Esophagus muscularis mucosa (tissue), 4 donors: ENCODE measurements around the gene GADD45G. TPM values are rescaled to one million over a fixed set of nuclear protein-coding genes. Genes with fewer than 3 reads are reported as not detected.

Source experiments
- DNase-seq: peaks from one replicate; pipeline ENCODE4 v3.0.0-alpha.2; 2017; ENCODE audit errors: extremely low spot score
- H3K27ac ChIP-seq, 4 donors: fragments of 200-600 bp; sonication (generic); replicated peaks in 1 of 4; 1 replicate in 3 of 4; 2 replicates in 1 of 4; pipeline ENCODE4 v1.5.1; 2016 to 2019; ENCODE audit warnings: mild to moderate bottlenecking in 1 of 4
- H3K27me3 ChIP-seq, 4 donors: fragments of 200-600 bp; sonication (generic); one replicate each; pipeline versions ENCODE4 v1.5.1 to v1.6.0; 2016 to 2019
- H3K36me3 ChIP-seq, 4 donors: fragments of 200-600 bp; sonication (generic); one replicate each; pipeline ENCODE4 v1.5.1; 2016 to 2019
- H3K4me1 ChIP-seq, 4 donors: fragments of 200-600 bp; sonication (generic); one replicate each; pipeline ENCODE4 v1.5.1; 2016 to 2019
- H3K4me3 ChIP-seq, 4 donors: fragments of 200-600 bp; sonication (generic); 1 replicate in 2 of 4; 2 replicates in 2 of 4; pipeline ENCODE4 v1.5.1; 2016 to 2019; ENCODE audit warnings: mild to moderate bottlenecking in 4 of 4, moderate library complexity in 1 of 4
- H3K9me3 ChIP-seq, 4 donors: fragments of 200-600 bp; sonication (generic); 1 replicate in 3 of 4; 2 replicates in 1 of 4; pipeline ENCODE4 v1.5.1; 2016 to 2019
- EP300 ChIP-seq: sonication (generic); formaldehyde crosslinking; IDR thresholded peaks from one replicate; pipeline ENCODE4 v1.6.1; 2017; ENCODE audit warnings: antibody characterized with exemption
- POLR2A ChIP-seq: fragments of 450-650 bp; IDR thresholded peaks from one replicate; pipeline ENCODE4 v1.6.1; 2017; ENCODE audit warnings: antibody characterized with exemption, moderate library complexity, mild to moderate bottlenecking, low read depth
- POLR2AphosphoS5 ChIP-seq, 2 donors: sonication (generic); formaldehyde crosslinking; IDR thresholded peaks; one replicate each; pipeline ENCODE4 v1.6.1; 2017; ENCODE audit warnings: antibody characterized with exemption in 2 of 2
- WGBS: methylation state at CpG from one replicate; pipeline ENCODE4 v1.1.5; 2018; 5-methylcytosine and 5-hydroxymethylcytosine counted together
- intact Hi-C: fragments of 100-400 bp; cut with DNase I; formaldehyde crosslinking; loops from one replicate; pipeline ENCODE4 v1.15.1; 2023
- total RNA-seq, 4 donors: library from RNA; depleted of rRNA; stranded (reverse); fragments of >200 nt; gene quantifications; one replicate each; pipeline versions ENCODE4 v1.1.0 to v1.2.1, GENCODE V29; 2016
- TF ChIP-seq, protein P1 (sequence below), 3 experiments: fragments of 200-600 bp in 2 of 3; fragments of 450-650 bp in 1 of 3; sonication (generic) in 2 of 3; IDR thresholded peaks; one replicate each; pipeline ENCODE4 v1.5.1; 2017 to 2019; ENCODE audit warnings: antibody characterized with exemption in 3 of 3, mild to moderate bottlenecking in 2 of 3, moderate library complexity in 1 of 3

The GADD45G gene
- total RNA-seq, 4 donors from 2014 or later, result 44.0 to 136 (median 103) TPM

DNA sequence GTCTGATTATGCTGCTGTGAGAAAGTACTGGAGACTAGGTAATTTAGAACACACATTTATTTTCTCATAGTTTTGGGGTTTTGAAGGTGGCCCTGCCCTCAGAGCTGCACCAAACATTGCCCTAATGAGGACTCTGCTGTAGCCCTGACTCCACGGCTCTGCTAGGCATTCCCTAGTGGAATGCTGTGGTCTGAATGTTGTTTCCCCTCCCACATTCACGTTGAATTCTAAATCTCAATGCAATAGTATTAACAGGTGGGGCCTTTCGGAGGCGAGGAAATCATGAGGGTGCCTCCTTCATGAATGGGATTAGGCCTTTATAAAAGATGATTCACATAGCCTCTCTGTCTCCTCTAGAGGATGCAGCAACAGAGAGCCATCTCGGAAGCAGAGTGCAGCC is 25.7 kb downstream of the GADD45G start:
- Histone ChIP-seq H3K36me3 (no peaks in the 10 kb centered on the region), H3K9me3 (no peaks in the 10 kb centered on the region), H3K4me1 (peaks cover 17 to 51% (median 43%) of the 10 kb centered on the region in 4 donors), H3K27me3 (no peaks in the 10 kb centered on the region), H3K4me3 (no peak overlapping the region), H3K27ac (no peak overlapping the region)
- TF ChIP-seq POLR2AphosphoS5 (IDR thresholded peaks at IDR 0.05), result no peak
- TF ChIP-seq, protein P1, sequence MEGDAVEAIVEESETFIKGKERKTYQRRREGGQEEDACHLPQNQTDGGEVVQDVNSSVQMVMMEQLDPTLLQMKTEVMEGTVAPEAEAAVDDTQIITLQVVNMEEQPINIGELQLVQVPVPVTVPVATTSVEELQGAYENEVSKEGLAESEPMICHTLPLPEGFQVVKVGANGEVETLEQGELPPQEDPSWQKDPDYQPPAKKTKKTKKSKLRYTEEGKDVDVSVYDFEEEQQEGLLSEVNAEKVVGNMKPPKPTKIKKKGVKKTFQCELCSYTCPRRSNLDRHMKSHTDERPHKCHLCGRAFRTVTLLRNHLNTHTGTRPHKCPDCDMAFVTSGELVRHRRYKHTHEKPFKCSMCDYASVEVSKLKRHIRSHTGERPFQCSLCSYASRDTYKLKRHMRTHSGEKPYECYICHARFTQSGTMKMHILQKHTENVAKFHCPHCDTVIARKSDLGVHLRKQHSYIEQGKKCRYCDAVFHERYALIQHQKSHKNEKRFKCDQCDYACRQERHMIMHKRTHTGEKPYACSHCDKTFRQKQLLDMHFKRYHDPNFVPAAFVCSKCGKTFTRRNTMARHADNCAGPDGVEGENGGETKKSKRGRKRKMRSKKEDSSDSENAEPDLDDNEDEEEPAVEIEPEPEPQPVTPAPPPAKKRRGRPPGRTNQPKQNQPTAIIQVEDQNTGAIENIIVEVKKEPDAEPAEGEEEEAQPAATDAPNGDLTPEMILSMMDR (IDR thresholded peaks at IDR 0.05), result no peak
- TF ChIP-seq EP300, result no peak
- TF ChIP-seq POLR2A, result no peak
- DNase-seq, result no peak
- intact Hi-C loops, result loop anchor here (5.0 kb wide), 1 partner anchor 102 kb away; no protein-coding TSS in a partner anchor
- WGBS, result 93% methylated on average over 5 of the region's 5 CpGs

DNA sequence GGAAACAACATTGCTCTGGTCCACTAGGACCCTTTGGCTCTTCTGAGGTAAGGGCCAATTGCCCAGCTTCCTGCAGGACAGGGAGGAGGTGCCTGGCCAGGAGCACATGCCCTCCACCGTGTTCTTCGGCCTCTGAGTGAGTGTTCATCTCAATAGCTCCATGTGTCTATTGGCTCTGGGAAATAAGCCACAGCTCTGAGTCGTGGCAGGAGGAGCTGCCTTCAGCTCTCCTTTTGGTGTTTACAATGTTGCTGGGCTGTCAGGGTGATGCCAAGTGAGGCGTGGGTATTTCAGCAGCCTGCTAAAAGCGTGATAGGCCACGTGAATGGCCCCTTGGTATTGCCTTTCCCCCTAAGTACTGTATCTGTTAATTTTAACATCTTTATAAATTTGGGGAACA is 26.6 kb downstream of the GADD45G start:
- no peaks in the 10 kb centered on the region for H3K36me3 ChIP-seq
- peaks cover 21 to 47% (median 38%) of the 10 kb centered on the region in 4 donors for H3K4me1 ChIP-seq
- TF ChIP-seq POLR2AphosphoS5 (IDR thresholded peaks at IDR 0.05) (peak in 1 of 2 donors; percentile 24), POLR2A (no peak)
- DNase-seq, result no peak
- no peaks in the 10 kb centered on the region for H3K9me3 ChIP-seq
- H3K4me3 ChIP-seq, result no peak overlapping the region
- H3K27me3 ChIP-seq, result no peaks in the 10 kb centered on the region
- peak overlapping the region in 2 of 4 donors; percentile 15 to 40 for H3K27ac ChIP-seq
- 67% methylated on average over 6 of the region's 6 CpGs for WGBS
- intact Hi-C loops, result loop anchor here (5.0 kb wide), 1 partner anchor 101 kb away; no protein-coding TSS in a partner anchor

DNA sequence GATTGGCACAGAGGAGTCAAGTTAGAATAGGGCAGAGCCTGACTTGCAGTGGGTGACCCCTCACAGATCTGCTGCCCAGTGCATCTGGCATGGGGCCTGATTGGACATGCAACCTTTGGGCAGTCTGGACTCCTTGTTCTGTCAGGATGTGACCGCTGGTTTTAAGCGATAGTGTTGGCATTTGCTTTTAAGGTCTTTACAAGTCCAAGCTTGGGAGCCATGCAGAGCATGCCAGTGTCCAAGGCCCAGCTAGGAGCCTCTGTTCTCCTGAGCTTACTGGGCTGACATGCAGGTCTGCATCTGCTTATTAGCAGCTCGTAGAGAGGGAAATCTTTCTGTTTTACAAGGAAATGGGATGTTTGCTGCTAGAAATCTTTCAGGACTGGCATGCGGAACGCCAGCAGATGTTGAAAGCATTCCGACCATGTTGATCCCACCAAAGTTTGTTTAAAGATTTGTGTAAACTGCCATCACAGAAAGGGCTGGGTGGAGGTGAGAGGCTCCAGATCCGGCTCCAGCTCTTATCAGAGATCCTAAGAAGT is 27.5 kb downstream of the GADD45G start:
- Histone ChIP-seq H3K4me1 (peaks cover 18 to 42% (median 36%) of the 10 kb centered on the region in 4 donors), H3K27ac (no peak overlapping the region), H3K36me3 (no peaks in the 10 kb centered on the region), H3K4me3 (no peak overlapping the region), H3K27me3 (no peaks in the 10 kb centered on the region), H3K9me3 (no peaks in the 10 kb centered on the region)
- no peak for TF ChIP-seq EP300
- TF ChIP-seq, protein P1 (IDR thresholded peaks at IDR 0.05), result no peak
- 94% methylated on average over 5 of the region's 7 CpGs for WGBS
- intact Hi-C loops, result loop anchor here (5.0 kb wide), 1 partner anchor 100 kb away; no protein-coding TSS in a partner anchor
- DNase-seq, result no peak

DNA sequence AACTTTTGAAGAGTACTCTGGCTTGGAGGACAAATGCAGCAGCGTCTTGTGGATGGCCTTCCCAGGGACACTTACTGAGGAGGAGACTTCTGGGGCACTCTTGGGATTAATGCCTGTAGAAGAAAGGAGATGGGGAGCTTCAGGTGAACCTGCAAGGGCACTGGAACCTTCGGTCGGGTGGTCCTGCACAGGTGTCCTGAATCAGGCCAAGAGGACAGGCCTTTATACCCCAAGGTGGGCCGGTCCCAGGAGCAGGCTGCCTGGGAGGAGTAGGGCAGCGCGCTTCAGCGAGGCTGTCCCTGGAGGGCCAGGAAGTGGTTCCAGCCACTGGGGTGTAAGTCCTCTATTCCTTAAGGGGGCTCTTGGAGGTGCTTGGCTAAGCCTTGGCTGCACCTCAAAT is 27.9 kb downstream of the GADD45G start:
- TF ChIP-seq POLR2A, result no peak
- TF ChIP-seq POLR2AphosphoS5 (IDR thresholded peaks at IDR 0.05), result no peak
- TF ChIP-seq, protein P1 (IDR thresholded peaks at IDR 0.05), result no peak
- TF ChIP-seq EP300, result no peak
- no peak for DNase-seq
- WGBS, result 96% methylated on average over 4 of the region's 7 CpGs
- H3K27me3 ChIP-seq, result no peaks in the 10 kb centered on the region
- H3K4me3 ChIP-seq, result no peak overlapping the region
- no peak overlapping the region for H3K27ac ChIP-seq
- H3K4me1 ChIP-seq, result peaks cover 18 to 44% (median 37%) of the 10 kb centered on the region in 4 donors
- no peaks in the 10 kb centered on the region for H3K9me3 ChIP-seq
- no peaks in the 10 kb centered on the region for H3K36me3 ChIP-seq
- intact Hi-C loops, result loop anchor here (5.0 kb wide), 1 partner anchor 100 kb away; no protein-coding TSS in a partner anchor

DNA sequence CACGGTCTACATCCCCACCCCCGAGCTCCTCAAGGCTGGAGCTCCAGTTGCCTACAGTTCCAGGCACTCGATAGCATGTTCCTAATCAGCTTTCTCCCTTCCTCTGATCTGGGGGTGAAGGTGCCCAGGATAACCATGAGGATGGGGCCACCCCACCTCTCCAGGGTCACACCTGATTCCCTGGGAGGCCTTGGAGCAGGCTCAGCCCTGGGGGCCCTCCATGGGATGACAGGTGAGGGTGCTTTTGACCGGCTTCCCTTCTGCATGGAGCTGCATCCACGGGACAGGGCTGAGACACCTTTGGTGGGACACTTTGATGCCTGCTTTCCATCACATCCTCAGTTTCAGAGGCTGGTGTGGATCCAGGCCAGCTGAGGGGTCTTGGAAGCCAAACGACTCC is 28.6 kb downstream of the GADD45G start:
- H3K9me3 ChIP-seq, result no peaks in the 10 kb centered on the region
- 96% methylated on average over 3 of the region's 6 CpGs for WGBS
- peaks cover 21 to 51% (median 42%) of the 10 kb centered on the region in 4 donors for H3K4me1 ChIP-seq
- no peaks in the 10 kb centered on the region for H3K36me3 ChIP-seq
- intact Hi-C loops, result loop anchor here (5.0 kb wide), 1 partner anchor 99 kb away; no protein-coding TSS in a partner anchor
- no peak overlapping the region for H3K27ac ChIP-seq
- TF ChIP-seq POLR2A, result no peak
- TF ChIP-seq POLR2AphosphoS5 (IDR thresholded peaks at IDR 0.05), result no peak
- no peak for TF ChIP-seq EP300
- TF ChIP-seq, protein P1 (IDR thresholded peaks at IDR 0.05), result no peak
- no peak overlapping the region for H3K4me3 ChIP-seq
- no peaks in the 10 kb centered on the region for H3K27me3 ChIP-seq
- no peak for DNase-seq
